ENCODE results near the gene CORO2A.
"Not testable (repeated sequence)": the region's sequence is repeated elsewhere in the genome, so short reads cannot be mapped to it uniquely, and the experiment has no call there.

Gene CORO2A

DNA sequence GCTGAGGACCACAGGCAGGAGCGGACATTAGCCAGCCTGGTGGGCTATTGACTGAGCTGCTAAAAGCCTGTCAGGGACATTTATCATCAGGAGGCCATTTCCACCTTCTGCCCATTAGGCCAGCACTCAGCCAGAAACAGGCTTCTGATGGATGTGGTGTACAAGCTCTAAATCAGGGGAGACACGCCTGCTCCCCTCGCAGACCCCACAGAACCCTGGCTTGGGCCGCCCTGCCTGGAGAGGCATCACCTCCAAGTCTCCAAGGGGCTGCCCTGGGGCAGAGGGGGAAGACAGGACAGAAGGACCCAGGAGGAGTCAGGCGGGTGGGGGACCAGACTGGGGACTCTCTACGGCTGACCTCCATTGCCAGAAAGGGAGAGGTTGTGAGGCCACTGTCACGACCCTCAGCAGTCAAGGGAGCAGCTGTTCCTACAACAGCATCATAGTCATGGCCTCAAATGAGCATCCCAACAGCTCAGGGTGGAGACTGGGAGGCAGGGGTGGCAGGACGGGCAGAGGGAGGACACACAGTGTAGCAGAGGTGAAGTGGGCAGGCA is 49.4 kb downstream of the CORO2A start:
- in situ Hi-C loops (cut with MboI; ENCODE audit: low sequenced_read_pairs): no loop called here

GRCh38 chr9:98142182-98142907 is 50.1 kb downstream of the CORO2A start:
- in situ Hi-C loops (cut with MboI; ENCODE audit: low sequenced_read_pairs): no loop called here

DNA sequence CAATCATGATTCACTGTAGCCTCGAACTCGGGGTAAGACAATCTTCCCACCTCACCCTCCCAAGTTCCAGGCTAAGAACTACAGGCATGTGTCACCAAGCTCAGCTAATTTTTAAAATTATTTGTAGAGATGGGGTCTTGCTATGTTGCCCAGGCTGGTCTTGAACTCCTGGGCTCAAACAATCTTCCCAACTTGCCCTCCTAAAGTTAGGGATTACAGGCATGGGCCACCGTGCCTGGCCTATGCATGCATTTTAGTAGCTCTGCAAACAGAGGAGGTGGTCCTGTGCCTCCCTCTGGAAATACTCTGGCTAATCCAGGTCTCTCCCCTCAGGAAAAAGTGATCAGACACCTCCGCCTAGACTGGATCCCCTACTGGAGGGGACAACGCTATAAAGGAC is 51.9 kb downstream of the CORO2A start:
- in situ Hi-C loops (cut with MboI; ENCODE audit: low sequenced_read_pairs): no loop called here

DNA sequence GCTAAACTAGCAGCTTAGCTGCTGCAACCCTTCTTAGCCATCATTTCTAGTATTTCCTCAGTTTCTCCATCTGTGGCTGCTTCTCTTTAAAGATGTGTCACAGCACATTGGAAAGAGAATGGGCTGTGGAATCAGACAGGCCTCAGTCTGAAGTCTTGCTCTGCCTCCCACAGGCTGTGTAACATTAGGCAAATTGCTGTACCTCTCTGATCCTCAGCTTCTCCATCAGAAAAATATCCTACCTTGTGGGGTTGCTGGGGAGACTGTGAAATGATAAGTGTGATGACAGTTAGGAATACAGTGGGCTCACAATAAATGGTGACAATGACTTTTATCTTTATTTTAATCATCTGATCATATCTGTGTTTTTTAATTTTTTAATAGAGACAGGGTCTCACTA is 55.9 kb downstream of the CORO2A start:
- in situ Hi-C loops (cut with MboI; ENCODE audit: low sequenced_read_pairs): no loop called here

- in situ Hi-C loops (cut with MboI; ENCODE audit: low sequenced_read_pairs): no loop called here
Observed at GRCh38 chr9:98135938-98136337, 56.5 kb downstream of the CORO2A start.

- in situ Hi-C loops (cut with MboI; ENCODE audit: low sequenced_read_pairs): no loop called here
Observed at GRCh38 chr9:98135558-98135934, 56.9 kb downstream of the CORO2A start.

DNA sequence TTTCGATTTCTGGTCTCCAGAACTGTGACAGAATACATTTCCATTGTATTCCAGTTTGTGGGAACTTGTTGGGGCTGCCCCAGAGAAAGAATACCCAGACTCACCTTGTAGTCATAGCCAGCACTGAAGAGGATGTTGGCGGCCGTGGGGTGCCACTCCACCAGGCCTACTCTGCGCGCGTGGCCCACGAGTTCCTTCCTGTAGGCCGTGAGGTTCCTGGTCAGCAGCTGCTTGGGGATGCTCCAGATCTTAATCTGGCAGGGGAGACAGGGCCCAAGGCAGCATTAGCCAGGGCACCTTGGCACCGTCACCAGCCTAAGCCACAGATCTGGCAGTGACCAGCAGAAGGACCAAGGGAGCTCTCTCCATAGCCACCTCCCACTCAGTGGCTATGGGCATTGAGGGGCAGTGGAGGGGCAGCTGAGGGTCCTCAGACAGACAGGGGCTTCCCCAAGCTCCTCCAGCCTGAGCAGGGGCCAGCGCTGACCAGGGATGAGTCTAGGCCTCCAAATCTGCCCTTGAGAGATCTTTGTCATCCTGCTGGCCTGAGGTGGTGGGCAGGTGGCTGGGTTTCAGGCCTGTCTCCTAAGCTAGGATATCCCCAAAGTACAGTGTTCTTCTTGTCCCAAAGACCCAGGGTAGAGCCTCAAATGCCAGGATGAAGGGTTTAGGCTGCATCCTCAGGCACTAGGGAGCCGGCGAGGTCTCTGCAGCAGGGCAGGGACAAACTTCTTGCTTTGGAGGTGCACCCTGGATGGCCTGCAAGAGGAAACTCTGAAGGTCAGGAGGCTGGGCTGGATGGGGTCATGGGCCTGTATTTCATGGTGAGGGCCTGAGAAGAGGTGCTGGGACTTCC is 57.5 kb downstream of the CORO2A start:
- in situ Hi-C loops (cut with MboI; ENCODE audit: low sequenced_read_pairs): no loop called here

DNA sequence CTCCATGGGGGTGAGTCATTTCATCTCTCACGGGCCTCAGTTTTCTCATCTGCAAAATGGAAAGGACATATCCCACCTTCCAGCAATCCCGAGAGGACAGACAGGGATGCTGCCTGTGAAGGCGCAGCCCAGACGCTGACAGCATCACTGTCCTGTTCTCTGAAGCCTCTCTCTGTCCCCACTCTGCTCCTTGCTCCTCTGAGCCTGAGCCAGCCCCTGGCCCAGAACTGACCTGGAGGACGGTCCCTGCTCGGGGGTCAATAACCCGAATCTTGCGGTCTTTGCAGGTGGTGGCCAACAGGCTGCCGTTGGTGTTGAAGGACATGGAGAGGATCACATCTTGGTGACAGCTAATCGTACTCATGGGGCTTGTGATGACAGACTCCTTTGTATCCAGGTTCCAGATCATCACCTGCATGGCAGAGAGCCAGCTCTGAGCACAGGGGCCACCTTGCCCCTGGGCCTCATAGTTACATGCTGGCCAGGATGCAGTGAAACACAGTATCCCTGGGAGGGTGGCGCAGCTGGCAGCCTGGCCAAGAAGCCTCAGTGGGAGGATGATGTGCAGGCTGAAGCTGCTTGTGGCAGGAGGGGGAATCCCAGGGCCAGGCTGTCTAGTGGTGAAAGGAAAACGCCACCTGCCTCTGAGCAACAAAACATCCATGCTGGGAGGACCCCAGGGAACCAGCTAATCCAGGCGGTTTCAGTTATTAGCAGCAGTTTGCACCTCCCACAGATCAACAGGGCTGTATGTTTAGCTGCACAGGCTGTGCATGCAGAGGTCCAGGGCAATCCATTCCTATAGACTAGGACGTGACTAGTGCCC is 59.4 kb downstream of the CORO2A start:
- in situ Hi-C loops (cut with MboI; ENCODE audit: low sequenced_read_pairs): no loop called here

DNA sequence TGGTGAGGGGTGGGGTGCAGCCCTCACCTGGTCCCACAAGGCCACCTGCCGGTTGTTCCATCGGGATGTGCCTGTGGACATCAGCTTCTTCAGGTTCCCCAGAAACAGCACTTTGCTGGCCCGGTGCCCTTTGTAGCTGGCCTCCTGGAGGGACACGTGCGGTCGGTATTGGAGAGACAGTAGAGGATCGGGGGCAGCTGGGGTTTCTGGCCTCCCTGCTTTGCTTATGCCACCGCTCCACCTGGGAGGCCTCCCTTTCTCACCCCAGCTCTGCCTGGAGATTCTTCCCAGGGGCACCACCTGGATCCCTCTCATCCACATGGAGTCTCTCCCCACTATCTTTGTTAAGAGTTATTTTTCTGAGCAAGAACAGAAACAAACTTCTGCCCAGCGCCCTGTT is 60.3 kb downstream of the CORO2A start:
- in situ Hi-C loops (cut with MboI; ENCODE audit: low sequenced_read_pairs): no loop called here

- in situ Hi-C loops (cut with MboI; ENCODE audit: low sequenced_read_pairs): no loop called here
Observed at GRCh38 chr9:98130576-98131228, 61.7 kb downstream of the CORO2A start.

DNA sequence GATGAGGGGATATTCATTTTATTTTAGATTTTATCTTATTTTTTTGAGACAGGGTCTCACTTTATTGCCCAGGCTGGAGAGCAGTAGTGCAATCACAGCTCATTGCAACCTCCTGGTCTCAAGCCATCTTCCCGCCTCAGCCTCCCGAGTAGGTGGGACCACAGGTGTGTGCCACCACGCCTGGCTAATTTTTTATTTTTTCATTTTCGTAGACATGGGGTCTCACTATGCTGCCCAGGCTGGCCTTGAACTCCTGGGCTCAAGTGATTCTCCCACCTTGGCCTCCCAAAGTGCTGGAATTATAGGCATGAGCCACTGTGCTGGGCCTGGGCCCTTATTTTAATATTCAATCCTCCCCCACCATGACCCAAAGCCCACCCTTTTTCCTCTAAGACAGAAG is 62.4 kb downstream of the CORO2A start:
- in situ Hi-C loops (cut with MboI; ENCODE audit: low sequenced_read_pairs): not testable (repeated sequence)

- in situ Hi-C loops (cut with MboI; ENCODE audit: low sequenced_read_pairs): no loop called here
Observed at GRCh38 chr9:98129451-98129881, 63.0 kb downstream of the CORO2A start.

- in situ Hi-C loops (cut with MboI; ENCODE audit: low sequenced_read_pairs): no loop called here
Observed at GRCh38 chr9:98128316-98128715, 64.1 kb downstream of the CORO2A start.

DNA sequence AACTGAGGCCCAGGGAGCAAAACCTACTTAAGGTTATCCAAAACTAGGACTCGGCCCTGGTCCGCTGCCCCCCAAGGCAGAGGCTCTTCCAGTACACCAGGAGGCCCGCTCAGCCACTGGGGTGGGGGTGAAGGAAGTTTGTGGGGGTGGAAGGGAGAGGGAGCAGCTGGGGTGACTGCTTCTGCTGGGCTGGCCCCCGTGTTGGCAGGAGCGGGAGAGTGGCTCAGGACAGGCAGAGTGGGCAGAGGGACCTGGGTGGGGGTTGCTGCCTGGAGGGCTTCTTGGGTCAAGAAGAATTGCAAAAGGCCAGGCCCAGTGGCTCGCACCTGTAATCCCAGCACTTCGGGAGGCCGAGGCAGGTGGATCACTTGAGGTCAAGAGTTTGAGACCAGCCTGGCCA is 65.2 kb downstream of the CORO2A start:
- in situ Hi-C loops (cut with MboI; ENCODE audit: low sequenced_read_pairs): no loop called here

DNA sequence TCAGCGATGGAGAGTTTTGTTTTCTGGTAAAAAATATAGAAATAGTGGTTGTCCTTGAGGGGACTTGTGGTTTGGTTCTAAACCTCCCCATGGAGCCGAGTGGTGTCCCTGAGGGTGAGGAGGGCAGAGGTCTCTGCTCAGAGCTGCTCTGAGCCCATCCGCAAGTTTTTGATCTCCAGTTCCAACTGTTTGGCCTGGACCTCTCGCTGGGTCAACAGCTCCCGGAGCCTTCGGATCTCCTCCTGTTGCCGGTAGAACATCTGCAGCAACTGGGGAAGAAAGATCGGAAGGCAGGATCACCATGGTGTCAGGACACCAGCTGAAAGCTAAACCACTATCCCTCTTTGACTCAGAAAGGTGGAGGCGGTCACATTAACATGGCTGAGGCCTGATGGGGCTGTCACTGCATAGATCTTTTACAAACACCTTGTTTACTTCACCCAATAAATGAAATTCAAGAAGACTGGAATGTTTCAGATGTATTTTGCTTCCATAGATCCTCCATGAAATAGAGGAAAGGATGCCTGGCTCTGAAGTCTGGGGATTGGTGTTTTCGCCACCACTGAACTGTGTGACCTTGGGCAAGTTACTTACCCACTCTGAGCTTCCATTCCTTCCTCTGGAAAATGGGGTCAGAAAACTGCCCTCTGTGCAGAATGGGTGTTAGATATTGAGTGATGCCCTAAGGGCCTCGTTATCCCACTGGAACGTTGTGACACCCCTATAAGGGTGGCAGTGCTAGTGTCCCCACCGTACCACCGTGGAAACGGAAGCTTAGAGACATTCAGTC is 67.6 kb downstream of the CORO2A start:
- in situ Hi-C loops (cut with MboI; ENCODE audit: low sequenced_read_pairs): no loop called here

GRCh38 chr9:98124091-98124490 is 68.3 kb downstream of the CORO2A start:
- in situ Hi-C loops (cut with MboI; ENCODE audit: low sequenced_read_pairs): not testable (repeated sequence)

DNA sequence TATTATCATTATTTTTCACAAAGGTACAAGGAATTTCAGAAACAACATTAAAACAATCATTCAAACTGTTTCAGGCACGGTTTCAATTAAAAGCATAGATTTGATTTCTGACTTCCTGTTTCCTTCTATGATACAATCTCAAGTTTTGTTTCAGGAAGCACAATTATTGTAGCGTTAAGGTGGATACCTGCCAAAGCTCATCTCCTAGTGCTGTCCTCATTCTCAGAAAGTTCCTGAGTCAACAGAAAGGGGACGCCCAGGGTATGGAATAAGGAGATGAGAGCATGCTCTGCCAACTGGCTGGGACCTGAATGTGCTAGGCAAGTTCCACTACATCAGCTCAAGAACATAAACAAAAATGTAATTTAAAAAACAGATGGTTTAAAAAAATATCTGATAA is 71.4 kb downstream of the CORO2A start:
- in situ Hi-C loops (cut with MboI; ENCODE audit: low sequenced_read_pairs): no loop called here

- in situ Hi-C loops (cut with MboI; ENCODE audit: low sequenced_read_pairs): no loop called here
Observed at GRCh38 chr9:98120476-98120875, 72.0 kb downstream of the CORO2A start.

GRCh38 chr9:98118640-98119601 is 73.5 kb downstream of the CORO2A start, which contains the start of gene TRIM14:
TRIM14 (minus strand) TSS chr9:98119222; CDS start chr9:98119188, 34 bp downstream.
- in situ Hi-C loops (cut with MboI; ENCODE audit: low sequenced_read_pairs): no loop called here
